Cerebellar cortex (tissue), 1 donor: ENCODE measurements around the gene CHST11.
"Not testable (repeated sequence)": the region's sequence is repeated elsewhere in the genome, so short reads cannot be mapped to it uniquely, and the experiment has no call there.

Experiments used
- DNase-seq: peaks from one replicate; pipeline ENCODE4 v3.0.0-alpha.2; 2015; ENCODE audit warnings: low spot score

CHST11 gene

GRCh38 chr12:104764225-104765091, 307.7 kb downstream of the CHST11 start:
- DNase-seq, result no peak

GRCh38 chr12:104767261-104767660, 310.5 kb downstream of the CHST11 start:
- no peak for DNase-seq

GRCh38 chr12:104768033-104768432, 311.3 kb downstream of the CHST11 start:
- DNase-seq, result no peak

GRCh38 chr12:104769144-104769561, 312.4 kb downstream of the CHST11 start:
- no peak for DNase-seq

DNA sequence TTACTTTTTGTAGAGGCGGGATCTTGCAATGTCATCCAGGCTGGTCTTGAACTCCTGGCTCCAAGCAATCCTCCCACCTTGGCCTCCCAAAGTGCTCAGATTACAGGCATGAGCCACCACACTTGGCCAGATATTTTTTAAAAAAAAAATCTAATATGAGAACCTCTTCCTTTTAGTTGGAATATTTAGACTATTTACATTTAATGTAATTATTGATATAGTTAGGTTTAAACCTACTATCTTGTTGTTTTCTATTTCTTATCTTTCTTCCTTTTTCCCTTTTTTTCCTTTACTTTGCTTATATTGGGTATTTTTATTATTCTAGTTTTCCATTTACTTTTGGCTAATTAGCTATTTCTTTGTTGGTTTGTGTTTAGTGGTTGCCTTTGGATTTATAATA, 315.6 kb downstream of the CHST11 start:
- DNase-seq, result no peak

GRCh38 chr12:104775731-104776231, 319.0 kb downstream of the CHST11 start:
- DNase-seq, result no peak

- DNase-seq, result no peak
Measured at GRCh38 chr12:104779134-104779533, 322.4 kb downstream of the CHST11 start.

DNA sequence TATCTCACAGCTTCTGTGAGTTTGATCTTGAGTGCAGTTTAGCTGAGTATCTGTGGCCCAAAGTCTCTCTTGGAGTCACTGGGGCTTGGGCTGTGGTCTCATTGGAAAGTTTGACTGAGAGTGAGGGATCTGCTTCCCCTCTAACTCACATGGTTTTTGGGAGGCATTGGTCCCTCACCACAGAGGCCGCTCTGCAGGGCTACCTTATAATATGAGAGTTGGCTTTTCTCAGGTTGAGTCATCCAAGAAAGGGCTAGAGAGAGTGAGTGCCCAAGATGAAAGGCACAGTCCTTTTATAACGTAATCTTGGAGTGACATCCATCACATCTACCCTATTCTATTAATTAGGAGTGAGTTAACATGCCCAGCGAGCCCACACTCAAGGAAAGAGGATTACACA, 325.5 kb downstream of the CHST11 start:
- no peak for DNase-seq

GRCh38 chr12:104784592-104784991, 327.8 kb downstream of the CHST11 start:
- DNase-seq, result no peak

DNA sequence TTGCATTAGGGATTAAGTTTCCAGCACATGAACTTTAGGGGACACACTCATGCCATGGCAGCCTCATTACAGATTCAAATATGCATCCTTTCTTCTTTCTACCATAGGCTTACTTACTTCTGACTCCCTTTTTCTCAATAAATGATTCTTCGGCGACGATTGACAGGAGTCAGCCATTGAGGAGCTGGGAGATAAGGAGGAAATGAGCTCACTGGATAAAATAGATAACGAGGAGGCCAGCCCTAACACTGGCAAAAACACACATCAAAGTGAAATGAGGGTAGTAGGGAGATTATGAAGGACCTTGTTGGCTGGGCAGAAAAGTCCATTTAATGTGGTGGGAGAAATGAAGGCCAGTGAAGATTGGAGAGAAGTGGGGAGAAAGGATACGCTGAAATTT, 329.1 kb downstream of the CHST11 start:
- no peak for DNase-seq

GRCh38 chr12:104786352-104786751, 329.6 kb downstream of the CHST11 start:
- no peak for DNase-seq

DNA sequence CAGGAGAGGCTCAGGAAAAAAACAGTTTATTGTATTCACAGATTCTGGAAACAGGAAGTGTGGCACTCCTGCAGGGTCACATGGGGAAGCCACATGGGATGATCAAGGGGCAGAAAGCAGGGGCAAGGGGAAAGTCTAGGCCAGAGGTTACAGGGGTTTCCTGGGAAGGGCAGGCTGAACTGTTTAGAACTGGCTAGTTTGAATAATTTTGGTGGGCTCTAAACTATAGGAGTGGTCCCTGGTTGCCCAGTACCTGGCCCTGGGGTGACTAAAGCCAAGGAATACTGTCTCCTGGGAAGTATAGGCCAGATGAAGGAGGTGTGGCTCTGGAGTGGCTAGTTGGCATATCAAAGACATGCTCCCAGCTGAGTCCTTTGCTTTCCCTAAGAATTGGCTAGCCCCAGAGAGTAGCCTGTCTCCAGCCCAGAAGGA, 332.1 kb downstream of the CHST11 start:
- no peak for DNase-seq

DNA sequence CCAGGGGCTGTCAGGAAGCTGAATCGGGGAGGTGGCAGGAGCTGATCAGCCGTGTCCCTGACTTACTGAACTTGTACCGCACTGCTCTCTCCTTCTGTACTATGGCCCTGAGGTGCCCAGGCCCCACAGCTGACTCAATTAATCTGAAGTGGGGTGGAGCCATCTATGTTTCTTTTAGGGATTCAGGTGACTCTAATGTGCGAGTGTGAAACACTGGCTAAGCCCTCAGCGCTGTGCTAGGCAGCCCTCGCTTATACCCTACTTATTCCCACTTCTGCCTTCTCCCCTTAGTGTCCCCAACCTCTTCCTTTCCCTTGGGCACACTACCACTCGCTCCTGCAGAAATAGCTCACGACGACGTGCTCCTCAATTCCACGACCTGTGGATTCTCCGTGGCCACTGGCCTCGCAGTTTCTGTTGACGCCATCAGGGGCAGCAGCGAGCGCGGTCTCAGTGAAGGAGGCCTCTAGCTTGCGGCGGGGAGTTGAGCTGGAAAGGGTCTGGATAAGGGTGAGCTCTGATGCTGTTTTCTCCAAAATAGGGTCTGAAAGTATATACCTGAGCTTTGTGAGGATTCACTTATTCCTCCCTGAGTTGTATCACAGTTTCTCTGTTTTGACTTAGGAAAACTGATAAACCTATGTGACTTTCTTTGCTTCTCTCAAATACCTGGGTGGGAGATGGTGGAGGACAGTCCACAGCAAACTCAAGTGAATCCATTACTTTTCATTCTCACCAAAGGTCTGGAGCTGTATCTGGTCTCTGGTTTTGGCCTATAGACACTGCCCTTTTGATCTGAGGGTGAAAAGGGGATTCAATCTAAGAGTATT, 333.8 kb downstream of the CHST11 start:
- DNase-seq, result peak; percentile 20

- DNase-seq, result peak; percentile 28
Measured at GRCh38 chr12:104792570-104792969, 335.8 kb downstream of the CHST11 start.

GRCh38 chr12:104793285-104793684, 336.5 kb downstream of the CHST11 start:
- no peak for DNase-seq

DNA sequence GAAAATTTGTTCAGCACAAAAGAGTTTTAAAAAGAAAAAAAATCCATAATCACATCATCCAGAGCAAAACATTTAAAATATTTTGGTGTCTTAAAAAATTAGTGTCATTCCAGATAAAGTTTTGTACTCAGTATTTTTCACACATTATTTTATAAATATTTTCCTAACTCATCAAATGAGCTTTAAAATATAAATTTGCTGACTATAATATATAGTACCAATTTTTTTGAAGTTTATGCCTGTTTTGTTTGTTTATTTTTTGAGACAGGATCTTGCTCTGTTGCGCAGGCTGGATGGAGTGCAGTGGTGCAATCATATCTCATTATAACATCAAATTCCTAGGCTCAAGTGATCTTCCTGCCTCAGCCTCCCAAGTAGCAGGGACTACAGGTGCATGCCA, 337.2 kb downstream of the CHST11 start:
- no peak for DNase-seq

DNA sequence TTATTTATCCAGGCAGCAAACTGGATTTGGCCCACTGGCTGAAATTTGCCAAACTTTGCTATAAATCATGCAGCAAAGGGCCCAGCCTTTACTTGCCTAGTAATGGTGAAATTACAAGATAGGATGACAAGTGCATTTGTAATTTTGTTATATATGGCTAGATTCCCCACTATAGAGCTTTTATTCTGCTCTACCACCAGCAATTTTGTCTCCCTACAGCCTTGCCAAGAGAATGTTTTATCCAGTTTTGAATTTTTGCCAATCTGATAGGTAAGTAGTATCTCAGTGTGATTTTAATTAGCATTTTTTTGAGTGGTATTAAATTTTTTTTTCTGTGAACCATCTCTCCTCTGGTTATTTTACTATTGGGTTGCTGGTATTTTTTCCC, 339.7 kb downstream of the CHST11 start:
- DNase-seq, result no peak

- DNase-seq, result no peak
Measured at GRCh38 chr12:104799458-104799857, 342.7 kb downstream of the CHST11 start.

GRCh38 chr12:104801005-104801404, 344.3 kb downstream of the CHST11 start:
- no peak for DNase-seq

GRCh38 chr12:104801427-104801826, 344.7 kb downstream of the CHST11 start:
- no peak for DNase-seq

- no peak for DNase-seq
Measured at GRCh38 chr12:104802208-104802607, 345.5 kb downstream of the CHST11 start.

- no peak for DNase-seq
Measured at GRCh38 chr12:104805186-104805585, 348.4 kb downstream of the CHST11 start.

- not testable (repeated sequence) for DNase-seq
Measured at GRCh38 chr12:104806194-104806593, 349.4 kb downstream of the CHST11 start.
